Upper lobe of left lung (tissue), 4 donors: ENCODE data around the gene LTBP2.

ENCODE experiments used
- CTCF ChIP-seq, 6 experiments: fragments of 450-650 bp in 4 of 6; fragments of 200-600 bp in 2 of 6; sonication (generic) in 2 of 6; IDR thresholded peaks; one replicate each; pipeline ENCODE4 v1.5.1; 2016 to 2019; ENCODE audit warnings: antibody characterized with exemption in 6 of 6
- POLR2A ChIP-seq, 4 donors: fragments of 450-650 bp; IDR thresholded peaks; one replicate each; pipeline ENCODE4 v1.5.1; 2016 to 2017; ENCODE audit warnings: antibody characterized with exemption in 4 of 4, mild to moderate bottlenecking in 2 of 4
- POLR2AphosphoS5 ChIP-seq, 2 donors: sonication (generic); formaldehyde crosslinking; IDR thresholded peaks; one replicate each; pipeline ENCODE4 v1.5.1; 2017; ENCODE audit warnings: antibody characterized with exemption in 2 of 2

- TF ChIP-seq POLR2A (IDR thresholded peaks at IDR 0.05) (no peak), CTCF (IDR thresholded peaks at IDR 0.05) (no peak), POLR2AphosphoS5 (IDR thresholded peaks at IDR 0.05) (no peak)
Measured at GRCh38 chr14:74637178-74637550, 25.1 kb upstream of the LTBP2 start.
